HG03103 (cell line): ENCODE results near the gene ARHGAP26.

Source experiments
- ATAC-seq: cut with Tn5 transposase; IDR thresholded peaks from one replicate; pipeline ENCODE4 v1.9.1; 2021; ENCODE audit warnings: low read depth; ENCODE audit not compliant: unreplicated experiment

ARHGAP26 gene

GRCh38 chr5:143051244-143052058, 281.3 kb downstream of the ARHGAP26 start:
- ATAC-seq, result no peak

GRCh38 chr5:143052967-143053682, 282.9 kb downstream of the ARHGAP26 start:
- ATAC-seq, result no peak

- ATAC-seq, result no peak
Measured at GRCh38 chr5:143053780-143054179, 283.6 kb downstream of the ARHGAP26 start.

GRCh38 chr5:143054480-143054941, 284.3 kb downstream of the ARHGAP26 start:
- no peak for ATAC-seq

GRCh38 chr5:143055596-143056338, 285.6 kb downstream of the ARHGAP26 start:
- ATAC-seq, result no peak

- ATAC-seq, result no peak
Measured at GRCh38 chr5:143056339-143056704, 286.1 kb downstream of the ARHGAP26 start.

- peak; percentile 24 for ATAC-seq
Measured at GRCh38 chr5:143056792-143057579, 286.8 kb downstream of the ARHGAP26 start.

- ATAC-seq, result peak; percentile 63
Measured at GRCh38 chr5:143057580-143057999, 287.4 kb downstream of the ARHGAP26 start.

- no peak for ATAC-seq
Measured at GRCh38 chr5:143059355-143059754, 289.2 kb downstream of the ARHGAP26 start.

- ATAC-seq, result no peak
Measured at GRCh38 chr5:143059976-143060765, 290.0 kb downstream of the ARHGAP26 start.

GRCh38 chr5:143061161-143061945, 291.2 kb downstream of the ARHGAP26 start:
- no peak for ATAC-seq

- no peak for ATAC-seq
Measured at GRCh38 chr5:143062379-143062778, 292.2 kb downstream of the ARHGAP26 start.

GRCh38 chr5:143063175-143063970, 293.2 kb downstream of the ARHGAP26 start:
- no peak for ATAC-seq

- ATAC-seq, result no peak
Measured at GRCh38 chr5:143064218-143064641, 294.1 kb downstream of the ARHGAP26 start.

- no peak for ATAC-seq
Measured at GRCh38 chr5:143064676-143065075, 294.5 kb downstream of the ARHGAP26 start.

GRCh38 chr5:143065185-143065965, 295.2 kb downstream of the ARHGAP26 start:
- ATAC-seq, result no peak

GRCh38 chr5:143065996-143066522, 295.9 kb downstream of the ARHGAP26 start:
- ATAC-seq, result no peak
